TTC549 (cell line): Measurements from ENCODE around the gene GRK1.

ENCODE experiments used
- FAIRE-seq: peaks from 2 replicates; lab custom pipeline; 2012; peaks lifted over from hg19 to GRCh38; lab: Jason Lieb, UNC

The GRK1 gene

GRCh38 chr13:113632706-113633484 is 34.1 kb upstream of the GRK1 start:
- FAIRE-seq, result no peak

GRCh38 chr13:113633485-113633873 is 33.5 kb upstream of the GRK1 start:
- FAIRE-seq, result no peak

GRCh38 chr13:113634279-113635047 is 32.6 kb upstream of the GRK1 start:
- no peak for FAIRE-seq

GRCh38 chr13:113635048-113635420 is 32.0 kb upstream of the GRK1 start:
- FAIRE-seq, result no peak

- FAIRE-seq, result no peak
Observed at GRCh38 chr13:113635709-113636108, 31.3 kb upstream of the GRK1 start.

- FAIRE-seq, result no peak
Observed at GRCh38 chr13:113636266-113636963, 30.6 kb upstream of the GRK1 start.

GRCh38 chr13:113637262-113638160 is 29.5 kb upstream of the GRK1 start:
- FAIRE-seq, result no peak

GRCh38 chr13:113638173-113638746 is 28.8 kb upstream of the GRK1 start:
- FAIRE-seq, result no peak

GRCh38 chr13:113638806-113639205 is 28.2 kb upstream of the GRK1 start:
- FAIRE-seq, result no peak

GRCh38 chr13:113639616-113640262 is 27.3 kb upstream of the GRK1 start:
- no peak for FAIRE-seq

GRCh38 chr13:113641426-113641825 is 25.6 kb upstream of the GRK1 start:
- no peak for FAIRE-seq

- FAIRE-seq, result no peak
Observed at GRCh38 chr13:113642563-113642962, 24.5 kb upstream of the GRK1 start.

- no peak for FAIRE-seq
Observed at GRCh38 chr13:113643593-113643992, 23.4 kb upstream of the GRK1 start.

- no peak for FAIRE-seq
Observed at GRCh38 chr13:113644800-113645199, 22.2 kb upstream of the GRK1 start.

GRCh38 chr13:113645329-113645728 is 21.7 kb upstream of the GRK1 start:
- no peak for FAIRE-seq

GRCh38 chr13:113646376-113646775 is 20.6 kb upstream of the GRK1 start:
- no peak for FAIRE-seq

- FAIRE-seq, result no peak
Observed at GRCh38 chr13:113646921-113647340, 20.1 kb upstream of the GRK1 start.

GRCh38 chr13:113647351-113648215 is 19.4 kb upstream of the GRK1 start:
- no peak for FAIRE-seq

- FAIRE-seq, result no peak
Observed at GRCh38 chr13:113648216-113648610, 18.8 kb upstream of the GRK1 start.

GRCh38 chr13:113649212-113649611 is 17.8 kb upstream of the GRK1 start:
- FAIRE-seq, result no peak
